ENCODE data around the gene WWOX. TPM values are rescaled to one million over a fixed set of nuclear protein-coding genes. Genes with fewer than 3 reads are reported as not detected.

WWOX gene
- total and polyA plus RNA-seq, 2 of the 13 experiments (the other 11 are each of a cell fraction or from before 2014, with no cell fraction given), result 9.1 to 37.4 TPM

DNA sequence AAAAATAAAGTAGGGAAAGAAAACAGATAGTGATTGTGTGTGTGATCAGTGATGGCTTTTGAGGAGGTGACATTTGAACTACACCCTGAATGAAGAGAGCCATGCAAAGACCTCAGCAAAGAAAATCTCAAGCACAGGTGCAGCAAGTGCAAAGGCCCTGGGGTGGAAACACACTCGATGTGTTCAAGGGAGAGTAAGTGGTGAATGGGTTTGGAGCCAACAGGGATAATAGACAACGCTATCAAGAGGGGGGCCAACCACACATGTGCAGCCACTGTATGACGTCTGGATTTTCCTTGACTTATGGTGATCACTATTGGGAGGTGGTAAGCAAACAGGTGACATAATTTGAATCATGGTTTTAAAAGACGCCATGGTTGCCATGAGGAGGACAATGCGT is 564.2 kb downstream of the WWOX start:
- FAIRE-seq, result no peak
- Histone ChIP-seq H3K27ac (ENCODE audit: extremely low read length, insufficient read depth, low read length) (no peak overlapping the region), H4K20me1 (ENCODE audit: insufficient read depth, low read length) (no peaks in the 10 kb centered on the region), H3K27me3 (ENCODE audit: control insufficient read depth in 1 of 2, insufficient read depth in 2 of 2, low read length in 2 of 2) (no peaks in the 10 kb centered on the region), H3K79me2 (ENCODE audit: insufficient read depth, low read length) (no peaks in the 10 kb centered on the region), H3K36me3 (replicated peaks in 1 of 2; ENCODE audit: control insufficient read depth in 1 of 2, insufficient read depth in 2 of 2, low read length in 2 of 2) (no peaks in the 10 kb centered on the region), H3K9ac (ENCODE audit: insufficient read depth, low read depth, low read length) (no peak overlapping the region), H2AFZ (ENCODE audit: low read length) (no peak overlapping the region), H3K9me3 (ENCODE audit: low read length) (no peaks in the 10 kb centered on the region), H3K4me2 (ENCODE audit: low read depth, low read length) (no peak overlapping the region), H3K4me3 (replicated peaks in 1 of 3; ENCODE audit: insufficient read depth in 1 of 3, low read depth in 2 of 3, low read length in 3 of 3) (no peak overlapping the region), H3K4me1 (ENCODE audit: insufficient read depth, low read length) (peaks cover 17% of the 10 kb centered on the region)
- POLR2A ChIA-PET, result no interaction called here
- ATAC-seq, result no peak
- TF ChIP-seq, protein P1, sequence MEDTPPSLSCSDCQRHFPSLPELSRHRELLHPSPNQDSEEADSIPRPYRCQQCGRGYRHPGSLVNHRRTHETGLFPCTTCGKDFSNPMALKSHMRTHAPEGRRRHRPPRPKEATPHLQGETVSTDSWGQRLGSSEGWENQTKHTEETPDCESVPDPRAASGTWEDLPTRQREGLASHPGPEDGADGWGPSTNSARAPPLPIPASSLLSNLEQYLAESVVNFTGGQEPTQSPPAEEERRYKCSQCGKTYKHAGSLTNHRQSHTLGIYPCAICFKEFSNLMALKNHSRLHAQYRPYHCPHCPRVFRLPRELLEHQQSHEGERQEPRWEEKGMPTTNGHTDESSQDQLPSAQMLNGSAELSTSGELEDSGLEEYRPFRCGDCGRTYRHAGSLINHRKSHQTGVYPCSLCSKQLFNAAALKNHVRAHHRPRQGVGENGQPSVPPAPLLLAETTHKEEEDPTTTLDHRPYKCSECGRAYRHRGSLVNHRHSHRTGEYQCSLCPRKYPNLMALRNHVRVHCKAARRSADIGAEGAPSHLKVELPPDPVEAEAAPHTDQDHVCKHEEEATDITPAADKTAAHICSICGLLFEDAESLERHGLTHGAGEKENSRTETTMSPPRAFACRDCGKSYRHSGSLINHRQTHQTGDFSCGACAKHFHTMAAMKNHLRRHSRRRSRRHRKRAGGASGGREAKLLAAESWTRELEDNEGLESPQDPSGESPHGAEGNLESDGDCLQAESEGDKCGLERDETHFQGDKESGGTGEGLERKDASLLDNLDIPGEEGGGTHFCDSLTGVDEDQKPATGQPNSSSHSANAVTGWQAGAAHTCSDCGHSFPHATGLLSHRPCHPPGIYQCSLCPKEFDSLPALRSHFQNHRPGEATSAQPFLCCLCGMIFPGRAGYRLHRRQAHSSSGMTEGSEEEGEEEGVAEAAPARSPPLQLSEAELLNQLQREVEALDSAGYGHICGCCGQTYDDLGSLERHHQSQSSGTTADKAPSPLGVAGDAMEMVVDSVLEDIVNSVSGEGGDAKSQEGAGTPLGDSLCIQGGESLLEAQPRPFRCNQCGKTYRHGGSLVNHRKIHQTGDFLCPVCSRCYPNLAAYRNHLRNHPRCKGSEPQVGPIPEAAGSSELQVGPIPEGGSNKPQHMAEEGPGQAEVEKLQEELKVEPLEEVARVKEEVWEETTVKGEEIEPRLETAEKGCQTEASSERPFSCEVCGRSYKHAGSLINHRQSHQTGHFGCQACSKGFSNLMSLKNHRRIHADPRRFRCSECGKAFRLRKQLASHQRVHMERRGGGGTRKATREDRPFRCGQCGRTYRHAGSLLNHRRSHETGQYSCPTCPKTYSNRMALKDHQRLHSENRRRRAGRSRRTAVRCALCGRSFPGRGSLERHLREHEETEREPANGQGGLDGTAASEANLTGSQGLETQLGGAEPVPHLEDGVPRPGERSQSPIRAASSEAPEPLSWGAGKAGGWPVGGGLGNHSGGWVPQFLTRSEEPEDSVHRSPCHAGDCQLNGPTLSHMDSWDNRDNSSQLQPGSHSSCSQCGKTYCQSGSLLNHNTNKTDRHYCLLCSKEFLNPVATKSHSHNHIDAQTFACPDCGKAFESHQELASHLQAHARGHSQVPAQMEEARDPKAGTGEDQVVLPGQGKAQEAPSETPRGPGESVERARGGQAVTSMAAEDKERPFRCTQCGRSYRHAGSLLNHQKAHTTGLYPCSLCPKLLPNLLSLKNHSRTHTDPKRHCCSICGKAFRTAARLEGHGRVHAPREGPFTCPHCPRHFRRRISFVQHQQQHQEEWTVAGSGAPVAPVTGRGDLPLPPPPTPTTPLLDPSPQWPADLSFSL (CRISPR knock-in tag; IDR thresholded peaks at IDR 0.05), result no peak
- TF ChIP-seq ZMYM3 (CRISPR knock-in tag; IDR thresholded peaks at IDR 0.05) (peak; percentile 33; the same call in 1 of the 2 replicates), MED13 (CRISPR knock-in tag; IDR thresholded peaks at IDR 0.05) (no peak), NR1H2 (CRISPR knock-in tag; IDR thresholded peaks at IDR 0.05; ENCODE audit: borderline replicate concordance, low read depth) (no peak), ZIK1 (CRISPR knock-in tag; IDR thresholded peaks at IDR 0.05; ENCODE audit: borderline replicate concordance, low read depth) (no peak), ZMYM2 (CRISPR knock-in tag; IDR thresholded peaks at IDR 0.05) (no peak)
- TF ChIP-seq, protein P2, sequence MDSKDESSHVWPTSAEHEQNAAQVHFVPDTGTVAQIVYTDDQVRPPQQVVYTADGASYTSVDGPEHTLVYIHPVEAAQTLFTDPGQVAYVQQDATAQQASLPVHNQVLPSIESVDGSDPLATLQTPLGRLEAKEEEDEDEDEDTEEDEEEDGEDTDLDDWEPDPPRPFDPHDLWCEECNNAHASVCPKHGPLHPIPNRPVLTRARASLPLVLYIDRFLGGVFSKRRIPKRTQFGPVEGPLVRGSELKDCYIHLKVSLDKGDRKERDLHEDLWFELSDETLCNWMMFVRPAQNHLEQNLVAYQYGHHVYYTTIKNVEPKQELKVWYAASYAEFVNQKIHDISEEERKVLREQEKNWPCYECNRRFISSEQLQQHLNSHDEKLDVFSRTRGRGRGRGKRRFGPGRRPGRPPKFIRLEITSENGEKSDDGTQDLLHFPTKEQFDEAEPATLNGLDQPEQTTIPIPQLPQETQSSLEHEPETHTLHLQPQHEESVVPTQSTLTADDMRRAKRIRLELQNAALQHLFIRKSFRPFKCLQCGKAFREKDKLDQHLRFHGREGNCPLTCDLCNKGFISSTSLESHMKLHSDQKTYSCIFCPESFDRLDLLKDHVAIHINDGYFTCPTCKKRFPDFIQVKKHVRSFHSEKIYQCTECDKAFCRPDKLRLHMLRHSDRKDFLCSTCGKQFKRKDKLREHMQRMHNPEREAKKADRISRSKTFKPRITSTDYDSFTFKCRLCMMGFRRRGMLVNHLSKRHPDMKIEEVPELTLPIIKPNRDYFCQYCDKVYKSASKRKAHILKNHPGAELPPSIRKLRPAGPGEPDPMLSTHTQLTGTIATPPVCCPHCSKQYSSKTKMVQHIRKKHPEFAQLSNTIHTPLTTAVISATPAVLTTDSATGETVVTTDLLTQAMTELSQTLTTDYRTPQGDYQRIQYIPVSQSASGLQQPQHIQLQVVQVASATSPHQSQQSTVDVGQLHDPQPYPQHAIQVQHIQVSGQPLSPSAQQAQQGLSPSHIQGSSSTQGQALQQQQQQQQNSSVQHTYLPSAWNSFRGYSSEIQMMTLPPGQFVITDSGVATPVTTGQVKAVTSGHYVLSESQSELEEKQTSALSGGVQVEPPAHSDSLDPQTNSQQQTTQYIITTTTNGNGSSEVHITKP (CRISPR knock-in tag; IDR thresholded peaks at IDR 0.05; ENCODE audit: low read depth), result no peak
- TF ChIP-seq, protein P3, sequence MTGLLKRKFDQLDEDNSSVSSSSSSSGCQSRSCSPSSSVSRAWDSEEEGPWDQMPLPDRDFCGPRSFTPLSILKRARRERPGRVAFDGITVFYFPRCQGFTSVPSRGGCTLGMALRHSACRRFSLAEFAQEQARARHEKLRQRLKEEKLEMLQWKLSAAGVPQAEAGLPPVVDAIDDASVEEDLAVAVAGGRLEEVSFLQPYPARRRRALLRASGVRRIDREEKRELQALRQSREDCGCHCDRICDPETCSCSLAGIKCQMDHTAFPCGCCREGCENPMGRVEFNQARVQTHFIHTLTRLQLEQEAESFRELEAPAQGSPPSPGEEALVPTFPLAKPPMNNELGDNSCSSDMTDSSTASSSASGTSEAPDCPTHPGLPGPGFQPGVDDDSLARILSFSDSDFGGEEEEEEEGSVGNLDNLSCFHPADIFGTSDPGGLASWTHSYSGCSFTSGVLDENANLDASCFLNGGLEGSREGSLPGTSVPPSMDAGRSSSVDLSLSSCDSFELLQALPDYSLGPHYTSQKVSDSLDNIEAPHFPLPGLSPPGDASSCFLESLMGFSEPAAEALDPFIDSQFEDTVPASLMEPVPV (CRISPR knock-in tag; IDR thresholded peaks at IDR 0.05), result no peak
- TF ChIP-seq, protein P4, sequence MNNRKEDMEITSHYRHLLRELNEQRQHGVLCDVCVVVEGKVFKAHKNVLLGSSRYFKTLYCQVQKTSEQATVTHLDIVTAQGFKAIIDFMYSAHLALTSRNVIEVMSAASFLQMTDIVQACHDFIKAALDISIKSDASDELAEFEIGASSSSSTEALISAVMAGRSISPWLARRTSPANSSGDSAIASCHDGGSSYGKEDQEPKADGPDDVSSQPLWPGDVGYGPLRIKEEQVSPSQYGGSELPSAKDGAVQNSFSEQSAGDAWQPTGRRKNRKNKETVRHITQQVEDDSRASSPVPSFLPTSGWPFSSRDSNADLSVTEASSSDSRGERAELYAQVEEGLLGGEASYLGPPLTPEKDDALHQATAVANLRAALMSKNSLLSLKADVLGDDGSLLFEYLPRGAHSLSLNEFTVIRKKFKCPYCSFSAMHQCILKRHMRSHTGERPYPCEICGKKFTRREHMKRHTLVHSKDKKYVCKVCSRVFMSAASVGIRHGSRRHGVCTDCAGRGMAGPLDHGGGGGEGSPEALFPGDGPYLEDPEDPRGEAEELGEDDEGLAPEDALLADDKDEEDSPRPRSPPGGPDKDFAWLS (CRISPR knock-in tag; IDR thresholded peaks at IDR 0.05; ENCODE audit: borderline replicate concordance), result no peak
- DNase-seq (ENCODE audit: low spot score), result no peak
- 90% methylated on average over 5 of the region's 5 CpGs for WGBS (ENCODE audit: low lambda C conversion rate)
- CTCF ChIA-PET (ENCODE audit: low intra/inter-chr PET ratio, low total read pairs), result no interaction called here
- BruUV-seq (replicated peaks), result no TSS peak
- in situ Hi-C loops (cut with HindIII; ENCODE audit: extremely low pct_ligation_motif_present, low pct_unique_long_range_greater_than_20kb), result no loop called here
- intact Hi-C loops (cut with micrococcal nuclease; ENCODE audit: unreplicated experiment), result no loop called here
